Right atrium auricular region (tissue), 2 donors: ENCODE results near the gene SLC36A4. TPM values are rescaled to one million over a fixed set of nuclear protein-coding genes. Genes with fewer than 3 reads are reported as not detected.

Source experiments
- DNase-seq: peaks from one replicate; pipeline ENCODE4 v3.0.0-alpha.2; 2019; ENCODE audit warnings: low spot score
- H3K27ac ChIP-seq, 2 donors: fragments of 200-600 bp; sonication (generic); 1 replicate in 1 of 2; 2 replicates in 1 of 2; pipeline ENCODE4 v1.5.1; 2016 to 2019
- H3K27me3 ChIP-seq, 2 donors: fragments of 200-600 bp; sonication (generic); one replicate each; pipeline versions ENCODE4 v1.5.1 to v1.6.0; 2017 to 2019
- H3K36me3 ChIP-seq: fragments of 200-600 bp; sonication (generic); one replicate; pipeline ENCODE4 v1.5.1; 2016
- H3K4me1 ChIP-seq, 2 donors: fragments of 200-600 bp; sonication (generic); one replicate each; pipeline versions ENCODE4 v1.5.1 to v1.6.0; 2017 to 2019
- H3K4me3 ChIP-seq, 2 donors: fragments of 200-600 bp; sonication (generic); 1 replicate in 1 of 2; 2 replicates in 1 of 2; pipeline ENCODE4 v1.5.1; 2017 to 2019; ENCODE audit warnings: mild to moderate bottlenecking in 1 of 2, moderate library complexity in 1 of 2
- H3K9me3 ChIP-seq, 2 donors: fragments of 200-600 bp; sonication (generic); one replicate each; pipeline ENCODE4 v1.5.1; 2019
- total RNA-seq, 2 donors: library from RNA; depleted of rRNA; stranded (reverse); fragments of >200 nt; gene quantifications; one replicate each; pipeline ENCODE4 v1.1.0, GENCODE V29; 2016
- TF ChIP-seq, protein P1 (sequence below), 2 donors: fragments of 200-600 bp; sonication (generic); IDR thresholded peaks; one replicate each; pipeline ENCODE4 v1.5.1; 2019; ENCODE audit warnings: antibody characterized with exemption in 2 of 2

Gene SLC36A4
- total RNA-seq, 2 donors from 2014 or later = 6.9 to 13.2 TPM

DNA sequence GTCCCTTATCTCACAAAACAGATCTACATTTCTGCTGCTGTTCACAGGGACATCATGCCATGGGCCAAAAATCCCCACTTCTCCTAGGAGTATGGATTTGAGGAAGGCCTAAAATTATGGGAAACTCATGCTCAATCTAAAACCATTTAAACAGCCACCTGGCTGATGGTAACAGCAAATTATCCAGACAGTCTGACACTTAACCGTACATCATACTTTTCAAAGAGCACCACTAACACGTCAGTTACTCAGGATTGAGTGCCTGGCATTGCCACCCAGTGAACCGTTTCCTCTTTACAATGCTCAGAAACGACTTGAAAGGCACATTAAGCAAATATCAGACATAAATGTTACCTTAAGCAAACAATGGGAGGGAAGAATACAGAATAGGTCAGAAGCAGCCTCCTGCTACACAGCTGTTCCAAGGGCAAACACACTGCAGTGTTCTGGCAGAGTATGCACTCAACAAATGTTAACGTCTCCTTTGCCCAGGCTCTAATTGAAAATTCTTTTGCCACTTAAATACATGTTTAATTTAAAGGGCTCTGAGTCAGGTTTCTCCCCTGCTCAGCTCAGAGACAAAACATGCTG lies 18.8 kb upstream of the SLC36A4 start:
- TF ChIP-seq, protein P1, sequence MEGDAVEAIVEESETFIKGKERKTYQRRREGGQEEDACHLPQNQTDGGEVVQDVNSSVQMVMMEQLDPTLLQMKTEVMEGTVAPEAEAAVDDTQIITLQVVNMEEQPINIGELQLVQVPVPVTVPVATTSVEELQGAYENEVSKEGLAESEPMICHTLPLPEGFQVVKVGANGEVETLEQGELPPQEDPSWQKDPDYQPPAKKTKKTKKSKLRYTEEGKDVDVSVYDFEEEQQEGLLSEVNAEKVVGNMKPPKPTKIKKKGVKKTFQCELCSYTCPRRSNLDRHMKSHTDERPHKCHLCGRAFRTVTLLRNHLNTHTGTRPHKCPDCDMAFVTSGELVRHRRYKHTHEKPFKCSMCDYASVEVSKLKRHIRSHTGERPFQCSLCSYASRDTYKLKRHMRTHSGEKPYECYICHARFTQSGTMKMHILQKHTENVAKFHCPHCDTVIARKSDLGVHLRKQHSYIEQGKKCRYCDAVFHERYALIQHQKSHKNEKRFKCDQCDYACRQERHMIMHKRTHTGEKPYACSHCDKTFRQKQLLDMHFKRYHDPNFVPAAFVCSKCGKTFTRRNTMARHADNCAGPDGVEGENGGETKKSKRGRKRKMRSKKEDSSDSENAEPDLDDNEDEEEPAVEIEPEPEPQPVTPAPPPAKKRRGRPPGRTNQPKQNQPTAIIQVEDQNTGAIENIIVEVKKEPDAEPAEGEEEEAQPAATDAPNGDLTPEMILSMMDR (IDR thresholded peaks at IDR 0.05) = no peak
- DNase-seq = no peak
- Histone ChIP-seq H3K36me3 (no peaks in the 10 kb centered on the region), H3K4me3 (no peak overlapping the region), H3K9me3 (no peaks in the 10 kb centered on the region), H3K27me3 (no peaks in the 10 kb centered on the region), H3K27ac (no peak overlapping the region), H3K4me1 (no peaks in the 10 kb centered on the region)

DNA sequence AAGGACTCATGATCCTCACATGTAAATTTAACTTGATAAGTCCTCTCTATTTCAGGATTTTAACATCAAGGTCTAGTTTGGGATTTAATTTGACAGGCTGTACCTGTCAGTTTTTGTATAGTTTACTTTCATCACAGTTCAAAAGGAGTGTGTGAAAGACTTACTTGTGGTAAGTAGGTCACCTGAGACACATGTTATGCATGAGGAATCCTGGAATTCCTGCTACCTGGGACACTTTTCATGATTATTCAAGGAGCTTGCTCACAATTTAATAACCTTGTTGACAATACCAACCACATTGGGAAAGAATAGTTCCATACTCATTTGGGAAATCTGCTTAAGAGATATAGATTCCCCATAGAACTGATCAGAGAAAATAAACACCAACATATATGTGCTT lies 15.8 kb upstream of the SLC36A4 start:
- TF ChIP-seq, protein P1 (IDR thresholded peaks at IDR 0.05) = no peak
- Histone ChIP-seq H3K27ac (no peak overlapping the region), H3K36me3 (no peaks in the 10 kb centered on the region), H3K4me1 (no peaks in the 10 kb centered on the region), H3K4me3 (no peak overlapping the region), H3K27me3 (no peaks in the 10 kb centered on the region), H3K9me3 (peaks cover 0 to 12% of the 10 kb centered on the region in 2 donors)
- DNase-seq = no peak

DNA sequence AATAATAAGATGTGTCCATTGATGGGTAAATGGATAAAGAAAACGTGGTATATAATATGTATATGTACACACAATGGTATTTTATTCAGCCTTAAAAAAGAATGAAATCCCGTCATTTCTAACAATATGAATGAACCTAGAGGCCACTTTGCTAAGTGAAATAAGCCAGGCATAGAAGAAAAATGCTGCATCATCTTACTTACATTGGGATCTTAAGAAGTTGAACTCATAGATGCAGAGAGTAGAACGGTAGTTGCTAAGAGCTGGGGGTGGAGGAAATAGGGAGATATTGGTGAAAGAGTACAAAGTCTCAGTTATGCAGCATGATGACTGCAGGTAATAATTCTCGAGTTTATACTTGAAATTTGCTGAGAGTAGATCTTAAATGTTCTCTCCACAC lies 14.3 kb upstream of the SLC36A4 start:
- Histone ChIP-seq H3K4me3 (no peak overlapping the region), H3K36me3 (no peaks in the 10 kb centered on the region), H3K9me3 (peaks cover 0 to 23% of the 10 kb centered on the region in 2 donors), H3K4me1 (no peaks in the 10 kb centered on the region), H3K27ac (no peak overlapping the region), H3K27me3 (no peaks in the 10 kb centered on the region)
- TF ChIP-seq, protein P1 (IDR thresholded peaks at IDR 0.05) = no peak
- no peak for DNase-seq

DNA sequence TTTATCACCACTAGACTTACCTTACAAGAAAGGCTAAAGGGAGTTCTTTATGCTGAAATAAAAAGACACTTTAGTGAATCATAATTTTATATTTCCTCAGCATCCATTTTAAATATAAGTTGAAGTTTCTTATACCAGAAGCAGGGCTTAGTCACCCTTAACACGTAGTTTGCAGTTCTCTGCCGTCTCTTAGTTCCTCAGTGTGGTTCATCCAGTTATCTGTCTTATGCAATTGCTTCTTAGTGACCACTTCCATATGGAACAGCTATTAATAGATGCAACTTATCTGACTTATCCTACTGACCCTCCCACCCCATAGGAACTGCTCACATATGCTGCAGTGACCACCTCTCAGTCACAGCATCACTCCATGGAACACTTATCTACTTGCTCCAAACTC lies 11.7 kb upstream of the SLC36A4 start:
- Histone ChIP-seq H3K36me3 (no peaks in the 10 kb centered on the region), H3K4me1 (no peaks in the 10 kb centered on the region), H3K4me3 (no peak overlapping the region), H3K27me3 (no peaks in the 10 kb centered on the region), H3K27ac (no peak overlapping the region), H3K9me3 (peaks cover 0 to 23% of the 10 kb centered on the region in 2 donors)
- TF ChIP-seq, protein P1 (IDR thresholded peaks at IDR 0.05) = no peak
- no peak for DNase-seq

DNA sequence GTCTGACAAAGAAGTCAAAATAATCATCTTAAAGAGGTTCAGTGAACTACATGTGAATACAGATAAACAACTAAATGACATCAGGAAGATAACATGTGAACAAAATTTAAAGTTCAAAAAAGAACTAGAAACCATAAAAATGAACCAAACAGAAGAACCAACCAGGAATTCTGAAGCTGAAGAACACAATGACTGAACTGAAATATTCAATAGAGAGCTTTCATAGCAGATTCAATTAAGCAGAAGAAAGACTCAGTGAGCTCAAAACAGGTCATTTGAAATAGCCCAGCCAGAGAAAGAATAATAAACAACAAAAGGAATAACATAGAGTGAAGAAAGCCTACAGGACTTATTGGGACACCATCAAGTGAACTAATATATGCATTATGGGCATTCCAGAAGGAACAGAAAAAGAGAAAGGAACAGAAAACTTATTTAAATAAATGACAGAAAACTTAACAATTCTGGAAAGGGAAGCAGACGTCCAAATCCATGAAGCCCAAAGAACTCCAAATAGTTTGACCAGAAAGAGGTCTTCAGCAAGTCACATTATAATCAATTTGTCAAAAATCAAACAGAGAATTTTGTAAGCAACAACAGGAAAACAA lies 11.0 kb upstream of the SLC36A4 start:
- Histone ChIP-seq H3K36me3 (no peaks in the 10 kb centered on the region), H3K4me3 (no peak overlapping the region), H3K9me3 (peaks cover 0 to 23% of the 10 kb centered on the region in 2 donors), H3K27ac (no peak overlapping the region), H3K27me3 (no peaks in the 10 kb centered on the region), H3K4me1 (no peaks in the 10 kb centered on the region)
- TF ChIP-seq, protein P1 (IDR thresholded peaks at IDR 0.05) = no peak
- no peak for DNase-seq

DNA sequence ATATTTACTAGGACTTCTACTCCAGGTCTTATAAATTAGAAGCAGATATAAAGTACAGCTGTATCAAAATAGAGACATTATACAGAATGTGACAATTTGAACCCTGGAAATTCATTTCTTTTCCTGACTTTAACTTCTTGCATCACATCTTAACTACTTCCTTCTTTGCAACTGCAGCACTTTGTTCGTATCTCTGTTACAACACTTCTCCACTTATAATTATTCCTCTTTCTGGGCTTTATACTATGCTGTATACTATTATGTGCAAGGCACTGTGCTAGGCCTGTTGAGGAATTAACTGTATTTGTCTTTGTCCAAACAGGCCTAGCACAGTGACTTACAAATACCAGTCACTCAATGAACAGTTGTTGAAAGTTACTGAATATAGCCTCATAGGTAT lies 1.8 kb upstream of the SLC36A4 start:
- Histone ChIP-seq H3K4me3 (no peak overlapping the region), H3K9me3 (no peaks in the 10 kb centered on the region), H3K4me1 (peaks cover 0 to 4% of the 10 kb centered on the region in 2 donors), H3K27ac (no peak overlapping the region), H3K27me3 (no peaks in the 10 kb centered on the region), H3K36me3 (no peaks in the 10 kb centered on the region)
- no peak for DNase-seq
- TF ChIP-seq, protein P1 (IDR thresholded peaks at IDR 0.05) = no peak
